ENCODE measurements around the gene MTMR3. TPM values are rescaled to one million over a fixed set of nuclear protein-coding genes. Genes with fewer than 3 reads are reported as not detected.

MTMR3 gene
- total RNA-seq, 2 donors from 2014 or later, result 37.8 to 40.7 TPM

GRCh38 chr22:29907753-29908515 lies 25.0 kb downstream of the MTMR3 start:
- H3K36me3 Mint-ChIP-seq (ENCODE audit: insufficient read depth in 2 of 2), result no peaks in the 10 kb centered on the region
- no peaks in the 10 kb centered on the region for H3K27me3 Mint-ChIP-seq (ENCODE audit: low read depth)
- DNase-seq (peak in 1 of 2 donors; percentile 13), ATAC-seq (replicated peaks in 1 of 2) (peak in 1 of 2 donors; percentile 53)
- H3K27ac Mint-ChIP-seq, result no peak overlapping the region
- H3K9me3 Mint-ChIP-seq, result no peaks in the 10 kb centered on the region
- peaks cover 50% of the 10 kb centered on the region for H3K4me1 Mint-ChIP-seq (ENCODE audit: low read depth)
- no peak overlapping the region for H3K4me3 Mint-ChIP-seq

GRCh38 chr22:29912141-29912540 lies 29.2 kb downstream of the MTMR3 start:
- Mint-ChIP-seq H3K27me3 (ENCODE audit: low read depth) (no peaks in the 10 kb centered on the region), H3K27ac (no peak overlapping the region), H3K9me3 (no peaks in the 10 kb centered on the region), H3K4me1 (ENCODE audit: low read depth) (peaks cover 64% of the 10 kb centered on the region), H3K4me3 (no peak overlapping the region), H3K36me3 (ENCODE audit: insufficient read depth in 2 of 2) (no peaks in the 10 kb centered on the region)
- no peak for ATAC-seq (replicated peaks in 1 of 2)
- no peak for DNase-seq

- H3K4me3 Mint-ChIP-seq, result no peak overlapping the region
- H3K36me3 Mint-ChIP-seq (ENCODE audit: insufficient read depth in 2 of 2), result no peaks in the 10 kb centered on the region
Observed at GRCh38 chr22:29912605-29913398, 29.8 kb downstream of the MTMR3 start.

GRCh38 chr22:29914165-29914564 lies 31.2 kb downstream of the MTMR3 start:
- no peaks in the 10 kb centered on the region for H3K9me3 Mint-ChIP-seq
- H3K4me3 Mint-ChIP-seq, result no peak overlapping the region
- H3K4me1 Mint-ChIP-seq (ENCODE audit: low read depth), result peaks cover 62% of the 10 kb centered on the region
- DNase-seq, result no peak
- no peaks in the 10 kb centered on the region for H3K27me3 Mint-ChIP-seq (ENCODE audit: low read depth)
- no peaks in the 10 kb centered on the region for H3K36me3 Mint-ChIP-seq (ENCODE audit: insufficient read depth in 2 of 2)
- peak in 1 of 2 donors; percentile 21 for ATAC-seq (replicated peaks in 1 of 2)
- peak overlapping the region; percentile 51 for H3K27ac Mint-ChIP-seq

More at GRCh38 chr22:29912605-29913398, 29.8 kb downstream of the MTMR3 start:
- Mint-ChIP-seq H3K9me3 (no peaks in the 10 kb centered on the region), H3K27ac (no peak overlapping the region), H3K27me3 (ENCODE audit: low read depth) (no peaks in the 10 kb centered on the region), H3K4me1 (ENCODE audit: low read depth) (peaks cover 64% of the 10 kb centered on the region)
- DNase-seq, result no peak
- no peak for ATAC-seq (replicated peaks in 1 of 2)

- Mint-ChIP-seq H3K4me3 (no peak overlapping the region), H3K9me3 (no peaks in the 10 kb centered on the region), H3K27ac (peak overlapping the region; percentile 51), H3K27me3 (ENCODE audit: low read depth) (no peaks in the 10 kb centered on the region), H3K4me1 (ENCODE audit: low read depth) (peaks cover 62% of the 10 kb centered on the region), H3K36me3 (ENCODE audit: insufficient read depth in 2 of 2) (no peaks in the 10 kb centered on the region)
- DNase-seq (no peak), ATAC-seq (replicated peaks in 1 of 2) (no peak)
Observed at GRCh38 chr22:29914991-29915533, 32.1 kb downstream of the MTMR3 start.

- Mint-ChIP-seq H3K4me1 (ENCODE audit: low read depth) (peaks cover 53% of the 10 kb centered on the region), H3K27ac (peak overlapping the region; percentile 86), H3K36me3 (ENCODE audit: insufficient read depth in 2 of 2) (no peaks in the 10 kb centered on the region), H3K4me3 (no peak overlapping the region), H3K27me3 (ENCODE audit: low read depth) (no peaks in the 10 kb centered on the region), H3K9me3 (no peaks in the 10 kb centered on the region)
- ATAC-seq (replicated peaks in 1 of 2), result no peak
- no peak for DNase-seq
Observed at GRCh38 chr22:29916007-29916544, 33.1 kb downstream of the MTMR3 start.

- Mint-ChIP-seq H3K9me3 (no peaks in the 10 kb centered on the region), H3K36me3 (ENCODE audit: insufficient read depth in 2 of 2) (no peaks in the 10 kb centered on the region), H3K4me3 (no peak overlapping the region), H3K27ac (no peak overlapping the region), H3K27me3 (ENCODE audit: low read depth) (no peaks in the 10 kb centered on the region), H3K4me1 (ENCODE audit: low read depth) (peaks cover 46% of the 10 kb centered on the region)
- no peak for ATAC-seq (replicated peaks in 1 of 2)
- DNase-seq, result no peak
Observed at GRCh38 chr22:29917052-29917902, 34.3 kb downstream of the MTMR3 start.

GRCh38 chr22:29925402-29925801 lies 42.4 kb downstream of the MTMR3 start:
- DNase-seq (no peak), ATAC-seq (replicated peaks in 1 of 2) (no peak)
- Mint-ChIP-seq H3K27me3 (ENCODE audit: low read depth) (no peaks in the 10 kb centered on the region), H3K27ac (no peak overlapping the region), H3K4me3 (no peak overlapping the region), H3K4me1 (ENCODE audit: low read depth) (peaks cover 16% of the 10 kb centered on the region), H3K36me3 (ENCODE audit: insufficient read depth in 2 of 2) (peaks cover 0 to 2% of the 10 kb centered on the region in 2 donors), H3K9me3 (no peaks in the 10 kb centered on the region)

GRCh38 chr22:29926057-29926456 lies 43.1 kb downstream of the MTMR3 start:
- peaks cover 16% of the 10 kb centered on the region for H3K4me1 Mint-ChIP-seq (ENCODE audit: low read depth)
- peaks cover 0 to 2% of the 10 kb centered on the region in 2 donors for H3K36me3 Mint-ChIP-seq (ENCODE audit: insufficient read depth in 2 of 2)
- no peaks in the 10 kb centered on the region for H3K9me3 Mint-ChIP-seq
- no peak overlapping the region for H3K27ac Mint-ChIP-seq
- DNase-seq (no peak), ATAC-seq (replicated peaks in 1 of 2) (no peak)
- H3K27me3 Mint-ChIP-seq (ENCODE audit: low read depth), result no peaks in the 10 kb centered on the region
- H3K4me3 Mint-ChIP-seq, result no peak overlapping the region

- peak overlapping the region in 1 of 2 donors; percentile 28 for H3K4me3 Mint-ChIP-seq
- no peak for DNase-seq
- no peaks in the 10 kb centered on the region for H3K36me3 Mint-ChIP-seq (ENCODE audit: insufficient read depth in 2 of 2)
- H3K27ac Mint-ChIP-seq, result no peak overlapping the region
- ATAC-seq (replicated peaks in 1 of 2), result no peak
- H3K27me3 Mint-ChIP-seq (ENCODE audit: low read depth), result no peaks in the 10 kb centered on the region
- no peaks in the 10 kb centered on the region for H3K9me3 Mint-ChIP-seq
- H3K4me1 Mint-ChIP-seq (ENCODE audit: low read depth), result peaks cover 30% of the 10 kb centered on the region
Observed at GRCh38 chr22:29932136-29932535, 49.2 kb downstream of the MTMR3 start.

GRCh38 chr22:29933619-29934018 lies 50.6 kb downstream of the MTMR3 start:
- no peak overlapping the region for H3K4me3 Mint-ChIP-seq
- H3K4me1 Mint-ChIP-seq (ENCODE audit: low read depth), result peaks cover 33% of the 10 kb centered on the region
- ATAC-seq (replicated peaks in 1 of 2) (no peak), DNase-seq (no peak)
- H3K27me3 Mint-ChIP-seq (ENCODE audit: low read depth), result no peaks in the 10 kb centered on the region
- H3K36me3 Mint-ChIP-seq (ENCODE audit: insufficient read depth in 2 of 2), result no peaks in the 10 kb centered on the region
- H3K9me3 Mint-ChIP-seq, result no peaks in the 10 kb centered on the region
- H3K27ac Mint-ChIP-seq, result no peak overlapping the region

- no peak overlapping the region for H3K4me3 Mint-ChIP-seq
- H3K4me1 Mint-ChIP-seq (ENCODE audit: low read depth), result peaks cover 27% of the 10 kb centered on the region
- ATAC-seq (replicated peaks in 1 of 2) (no peak), DNase-seq (no peak)
- H3K9me3 Mint-ChIP-seq, result no peaks in the 10 kb centered on the region
- H3K27ac Mint-ChIP-seq, result no peak overlapping the region
- H3K36me3 Mint-ChIP-seq (ENCODE audit: insufficient read depth in 2 of 2), result peaks cover 0 to under 1% of the 10 kb centered on the region in 2 donors
- no peaks in the 10 kb centered on the region for H3K27me3 Mint-ChIP-seq (ENCODE audit: low read depth)
Observed at GRCh38 chr22:29934596-29934995, 51.6 kb downstream of the MTMR3 start.
